ENCODE results near the gene CES2. TPM values are rescaled to one million over a fixed set of nuclear protein-coding genes. Genes with fewer than 3 reads are reported as not detected.

CES2 gene
- total and polyA plus RNA-seq, 7 donors = 21.8 to 163 (median 25.5) TPM

- H3K9me3 ChIP-seq = no peaks in the 10 kb centered on the region
- TF ChIP-seq POLR2AphosphoS5 (IDR thresholded peaks at IDR 0.05) = no peak
- TF ChIP-seq, protein P1, sequence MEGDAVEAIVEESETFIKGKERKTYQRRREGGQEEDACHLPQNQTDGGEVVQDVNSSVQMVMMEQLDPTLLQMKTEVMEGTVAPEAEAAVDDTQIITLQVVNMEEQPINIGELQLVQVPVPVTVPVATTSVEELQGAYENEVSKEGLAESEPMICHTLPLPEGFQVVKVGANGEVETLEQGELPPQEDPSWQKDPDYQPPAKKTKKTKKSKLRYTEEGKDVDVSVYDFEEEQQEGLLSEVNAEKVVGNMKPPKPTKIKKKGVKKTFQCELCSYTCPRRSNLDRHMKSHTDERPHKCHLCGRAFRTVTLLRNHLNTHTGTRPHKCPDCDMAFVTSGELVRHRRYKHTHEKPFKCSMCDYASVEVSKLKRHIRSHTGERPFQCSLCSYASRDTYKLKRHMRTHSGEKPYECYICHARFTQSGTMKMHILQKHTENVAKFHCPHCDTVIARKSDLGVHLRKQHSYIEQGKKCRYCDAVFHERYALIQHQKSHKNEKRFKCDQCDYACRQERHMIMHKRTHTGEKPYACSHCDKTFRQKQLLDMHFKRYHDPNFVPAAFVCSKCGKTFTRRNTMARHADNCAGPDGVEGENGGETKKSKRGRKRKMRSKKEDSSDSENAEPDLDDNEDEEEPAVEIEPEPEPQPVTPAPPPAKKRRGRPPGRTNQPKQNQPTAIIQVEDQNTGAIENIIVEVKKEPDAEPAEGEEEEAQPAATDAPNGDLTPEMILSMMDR (IDR thresholded peaks at IDR 0.05) = no peak
- no peak for TF ChIP-seq EP300 (IDR thresholded peaks at IDR 0.05)
- no peak for TF ChIP-seq POLR2A (IDR thresholded peaks at IDR 0.05)
- intact Hi-C loops (cut with DNase I) = loop anchor here (1.0 kb wide), 1 partner anchor 33 kb away; no protein-coding TSS in a partner anchor
- WGBS, 2 donors = 93 to 96% methylated on average over 8 of the region's 8 CpGs
- no peak overlapping the region for H3K4me3 ChIP-seq
- DNase-seq = no peak
- H3K4me1 ChIP-seq = peaks cover 0 to 54% (median 44%) of the 10 kb centered on the region in 4 donors
- H3K27me3 ChIP-seq = no peaks in the 10 kb centered on the region
- H3K36me3 ChIP-seq = peaks cover 0 to 12% (median 0%) of the 10 kb centered on the region in 4 donors
- peak overlapping the region in 1 of 4 donors; percentile 14 for H3K27ac ChIP-seq
Observed at GRCh38 chr16:66927918-66928649, 7.2 kb upstream of the CES2 start.

- peaks cover 0 to 12% (median 0%) of the 10 kb centered on the region in 4 donors for H3K36me3 ChIP-seq
- peak overlapping the region in 1 of 4 donors; percentile 14 for H3K27ac ChIP-seq
- H3K4me3 ChIP-seq = no peak overlapping the region
- 74 to 83% methylated on average over 10 of the region's 10 CpGs for WGBS, 2 donors
- no peak for DNase-seq
- H3K9me3 ChIP-seq = no peaks in the 10 kb centered on the region
- H3K4me1 ChIP-seq = peaks cover 0 to 54% (median 43%) of the 10 kb centered on the region in 4 donors
- H3K27me3 ChIP-seq = no peaks in the 10 kb centered on the region
- intact Hi-C loops (cut with DNase I) = loop anchor here (1.0 kb wide), 1 partner anchor 34 kb away; no protein-coding TSS in a partner anchor
- TF ChIP-seq, protein P1 (IDR thresholded peaks at IDR 0.05) = peak in 2 of 4 experiments; percentile 21 to 48
- TF ChIP-seq EP300 (IDR thresholded peaks at IDR 0.05) = no peak
Observed at GRCh38 chr16:66928702-66929388, 6.5 kb upstream of the CES2 start.

DNA sequence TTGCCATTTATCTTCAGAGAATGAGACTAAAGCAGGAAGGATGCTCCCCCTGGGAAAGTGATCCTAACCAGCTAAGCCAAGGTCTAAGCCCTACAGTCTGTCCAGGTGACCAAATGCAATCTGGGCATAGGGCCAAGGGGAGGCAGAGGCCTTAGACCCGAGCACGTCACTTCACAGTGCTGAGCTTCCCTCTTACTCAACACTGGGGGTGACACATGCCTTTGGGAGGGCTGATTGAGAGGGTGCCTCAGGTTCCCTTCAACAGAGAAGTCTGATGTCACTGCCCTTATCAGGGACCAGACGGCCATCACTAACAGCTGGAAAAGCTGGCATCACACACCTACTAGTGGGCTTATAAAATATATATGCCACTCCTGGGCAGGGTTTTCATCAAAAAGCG is 5.1 kb upstream of the CES2 start:
- peaks cover 0 to 44% (median 32%) of the 10 kb centered on the region in 4 donors for H3K4me1 ChIP-seq
- peaks cover 0 to 12% (median 0%) of the 10 kb centered on the region in 4 donors for H3K36me3 ChIP-seq
- TF ChIP-seq, protein P1 (IDR thresholded peaks at IDR 0.05) = no peak
- TF ChIP-seq POLR2A (IDR thresholded peaks at IDR 0.05) (no peak), EP300 (IDR thresholded peaks at IDR 0.05) (no peak), POLR2AphosphoS5 (IDR thresholded peaks at IDR 0.05) (no peak)
- no peak overlapping the region for H3K4me3 ChIP-seq
- intact Hi-C loops (cut with DNase I) = no loop called here
- H3K27ac ChIP-seq = no peak overlapping the region
- H3K27me3 ChIP-seq = no peaks in the 10 kb centered on the region
- H3K9me3 ChIP-seq = no peaks in the 10 kb centered on the region
- DNase-seq = no peak
- 33 to 66% methylated on average over 4 of the region's 4 CpGs for WGBS, 2 donors

DNA sequence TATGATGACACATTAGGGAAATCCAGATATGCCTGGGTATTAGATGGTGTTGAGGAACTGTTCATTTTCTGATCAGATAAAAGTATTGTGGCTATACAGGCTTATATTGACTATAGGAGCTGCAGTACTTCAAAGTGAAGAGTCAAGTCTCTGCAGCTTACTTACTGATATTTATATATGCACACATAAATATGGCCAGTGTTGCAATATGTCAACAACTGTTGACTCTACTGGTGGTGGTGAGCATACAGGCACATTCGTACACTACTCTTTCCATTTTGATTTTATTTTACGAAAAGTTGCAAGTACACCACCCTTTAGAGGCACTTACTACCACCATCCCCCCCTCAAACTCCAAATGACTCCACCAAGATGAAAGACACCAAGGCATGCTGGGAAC is 3.7 kb upstream of the CES2 start:
- DNase-seq = no peak
- 93 to 94% methylated on average over 2 of the region's 2 CpGs for WGBS, 2 donors
- Histone ChIP-seq H3K9me3 (no peaks in the 10 kb centered on the region), H3K36me3 (peaks cover 0 to 12% (median 0%) of the 10 kb centered on the region in 4 donors), H3K4me1 (peaks cover 0 to 44% (median 32%) of the 10 kb centered on the region in 4 donors), H3K27ac (no peak overlapping the region), H3K27me3 (no peaks in the 10 kb centered on the region), H3K4me3 (no peak overlapping the region)
- intact Hi-C loops (cut with DNase I) = no loop called here
- no peak for TF ChIP-seq EP300 (IDR thresholded peaks at IDR 0.05)
- no peak for TF ChIP-seq POLR2A (IDR thresholded peaks at IDR 0.05)
- no peak for TF ChIP-seq POLR2AphosphoS5 (IDR thresholded peaks at IDR 0.05)
- TF ChIP-seq, protein P1 (IDR thresholded peaks at IDR 0.05) = no peak

Measured in sigmoid colon (tissue), 7 donors.